NCI-H1105 treated with DMSO at 0.1 percent for 48 hours (cell line): Measurements from ENCODE around the gene RNF166.
A peak's percentile ranks its signal among the peaks of the same experiment; 100 is the strongest.

Experiments used
- DNase-seq: peaks from one replicate; lab custom pipeline; 2025; lab: John Stamatoyannopoulos, UW

The RNF166 gene

DNA sequence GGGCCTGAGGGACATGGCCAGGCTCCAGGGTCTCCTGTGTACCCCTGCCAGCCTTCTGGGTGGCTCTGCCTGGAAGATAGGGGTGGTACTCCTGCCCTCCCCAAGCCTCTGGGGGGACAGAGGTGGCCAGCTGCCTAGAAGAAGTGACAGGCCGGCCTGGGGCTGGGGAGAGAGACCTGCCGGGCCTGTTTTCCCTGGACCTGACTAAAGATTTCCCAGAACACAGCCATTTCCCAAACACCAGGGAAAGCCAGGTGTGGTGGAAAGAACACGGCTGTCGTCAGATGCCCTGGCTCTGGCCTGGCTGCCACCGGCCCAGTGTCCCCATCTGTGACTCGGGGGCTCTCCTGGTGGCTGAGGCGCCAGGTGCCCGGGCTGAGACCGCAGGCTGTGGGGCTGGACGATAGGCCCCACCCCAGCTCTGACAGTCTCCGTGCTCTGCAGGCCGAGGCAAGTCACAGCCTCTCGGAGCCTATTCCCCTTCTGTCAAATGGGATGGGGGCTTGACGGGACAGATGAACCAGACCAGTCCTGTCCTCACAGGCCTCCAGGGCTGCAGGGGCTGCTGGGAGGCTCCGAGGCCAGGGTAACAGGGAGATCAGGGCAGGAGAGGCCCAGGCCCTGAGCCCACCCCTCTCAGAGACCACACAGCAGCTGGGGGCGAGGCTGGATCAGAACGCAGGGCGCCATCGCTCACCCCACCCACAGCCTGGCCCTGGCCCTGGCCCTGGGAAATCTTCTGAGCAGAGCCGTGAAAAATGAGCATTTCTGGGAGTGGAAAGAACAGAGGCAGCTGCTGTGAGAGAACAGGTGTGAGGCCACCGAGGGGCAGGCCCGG lies 33.1 kb upstream of the RNF166 start:
- no peak for DNase-seq

GRCh38 chr16:88738151-88739084 lies 32.2 kb upstream of the RNF166 start:
- no peak for DNase-seq

GRCh38 chr16:88737298-88738150 lies 31.3 kb upstream of the RNF166 start:
- peak; percentile 2 for DNase-seq

DNA sequence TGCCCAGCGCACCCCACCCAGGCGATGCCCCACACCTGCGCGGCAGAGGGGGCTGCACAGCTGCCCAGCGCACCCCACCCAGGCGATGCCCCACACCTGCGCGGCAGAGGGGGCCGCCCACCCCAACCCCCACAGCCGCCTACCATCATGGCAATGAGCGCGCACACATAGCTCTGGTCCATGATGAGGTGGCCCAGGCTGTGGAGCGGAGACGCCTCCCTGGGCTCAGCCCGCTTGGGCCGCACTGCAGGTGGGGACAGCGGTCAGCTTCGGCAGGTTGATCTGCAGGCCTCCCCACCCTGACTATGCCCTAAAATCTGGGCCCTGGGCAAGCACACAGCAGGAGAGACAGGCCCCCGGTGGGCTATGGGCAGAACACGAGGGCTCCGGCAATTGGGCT lies 30.3 kb upstream of the RNF166 start:
- DNase-seq, result no peak

GRCh38 chr16:88736088-88736487 lies 29.9 kb upstream of the RNF166 start:
- no peak for DNase-seq

- no peak for DNase-seq
Measured at GRCh38 chr16:88735616-88736015, 29.4 kb upstream of the RNF166 start.

DNA sequence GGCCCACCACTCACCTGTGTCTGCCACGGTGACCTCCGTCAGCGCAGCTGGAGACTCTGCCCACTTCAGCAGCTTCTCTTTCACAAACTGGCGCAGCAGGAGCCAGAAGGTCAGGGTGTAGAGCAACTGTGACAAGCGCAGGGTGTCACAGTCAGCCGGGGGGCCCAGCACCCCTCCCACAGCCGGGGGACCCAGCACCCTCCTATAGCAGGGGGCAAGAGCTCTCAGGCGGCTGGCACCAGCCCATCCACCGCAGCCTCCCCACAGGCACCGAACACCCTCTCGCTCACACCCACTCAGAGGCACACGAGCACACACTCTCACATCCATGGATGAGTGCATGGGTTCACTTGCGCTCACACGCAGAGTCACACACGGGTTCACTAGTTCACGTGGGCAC lies 28.9 kb upstream of the RNF166 start:
- DNase-seq, result no peak

- DNase-seq, result no peak
Measured at GRCh38 chr16:88734361-88734728, 28.1 kb upstream of the RNF166 start.

DNA sequence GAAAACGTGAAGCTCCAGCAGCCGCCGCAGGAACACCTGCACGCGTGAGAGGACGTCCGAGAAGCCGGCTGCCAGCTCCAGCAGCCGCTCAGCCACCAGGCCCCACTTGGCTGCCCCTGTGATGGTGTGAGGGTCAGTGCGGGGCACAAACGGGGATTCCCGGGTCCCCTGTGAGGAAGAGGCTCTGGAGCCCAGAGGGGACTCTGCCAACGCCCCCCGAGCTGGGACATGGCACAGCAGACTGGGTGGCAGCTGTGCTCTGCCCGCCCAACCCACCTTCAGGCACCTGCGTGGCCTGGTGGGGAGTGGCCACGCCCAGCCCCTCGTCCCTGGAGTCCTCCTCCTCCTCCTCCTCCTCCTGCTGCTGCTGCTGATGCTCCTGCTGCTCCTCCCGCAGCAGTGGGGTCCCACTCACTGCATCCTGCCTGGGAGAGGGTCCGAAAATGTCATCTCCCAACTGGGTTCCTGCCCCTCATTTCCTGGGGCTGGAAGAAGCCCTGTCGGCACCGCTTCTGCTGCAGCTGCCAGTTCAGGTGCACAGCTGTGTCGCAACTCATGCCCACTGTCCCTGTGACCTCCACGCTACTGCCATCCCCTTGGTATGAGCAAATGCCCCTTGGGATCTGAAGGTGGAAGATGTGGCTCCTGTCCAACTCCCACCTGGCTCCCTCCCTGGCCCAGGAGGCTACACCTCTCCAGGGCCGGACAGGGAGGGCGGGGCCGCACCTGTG lies 27.6 kb upstream of the RNF166 start:
- DNase-seq, result no peak

GRCh38 chr16:88732961-88733294 lies 26.7 kb upstream of the RNF166 start:
- DNase-seq, result no peak

GRCh38 chr16:88732172-88732960 lies 26.2 kb upstream of the RNF166 start:
- DNase-seq, result no peak

DNA sequence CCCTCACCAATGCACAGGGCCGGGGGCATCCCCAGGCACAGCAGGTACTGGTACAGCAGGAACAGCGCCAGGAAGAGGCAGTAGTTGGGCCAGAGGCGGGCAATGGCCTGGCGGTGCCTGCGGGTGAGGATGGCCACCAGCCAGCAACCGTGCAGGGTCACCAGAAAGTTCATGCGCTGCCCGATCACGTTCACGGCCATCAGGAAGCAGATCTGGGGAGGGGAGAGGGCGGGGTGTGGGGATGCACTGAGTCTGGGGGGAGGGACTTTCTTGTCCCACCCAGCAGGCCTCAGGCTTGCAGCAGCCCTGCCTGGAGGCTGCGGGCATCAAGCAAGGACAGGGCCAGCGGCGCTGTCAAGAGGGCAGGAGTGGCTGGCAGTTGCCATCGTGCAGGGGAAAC lies 25.5 kb upstream of the RNF166 start:
- DNase-seq, result no peak

DNA sequence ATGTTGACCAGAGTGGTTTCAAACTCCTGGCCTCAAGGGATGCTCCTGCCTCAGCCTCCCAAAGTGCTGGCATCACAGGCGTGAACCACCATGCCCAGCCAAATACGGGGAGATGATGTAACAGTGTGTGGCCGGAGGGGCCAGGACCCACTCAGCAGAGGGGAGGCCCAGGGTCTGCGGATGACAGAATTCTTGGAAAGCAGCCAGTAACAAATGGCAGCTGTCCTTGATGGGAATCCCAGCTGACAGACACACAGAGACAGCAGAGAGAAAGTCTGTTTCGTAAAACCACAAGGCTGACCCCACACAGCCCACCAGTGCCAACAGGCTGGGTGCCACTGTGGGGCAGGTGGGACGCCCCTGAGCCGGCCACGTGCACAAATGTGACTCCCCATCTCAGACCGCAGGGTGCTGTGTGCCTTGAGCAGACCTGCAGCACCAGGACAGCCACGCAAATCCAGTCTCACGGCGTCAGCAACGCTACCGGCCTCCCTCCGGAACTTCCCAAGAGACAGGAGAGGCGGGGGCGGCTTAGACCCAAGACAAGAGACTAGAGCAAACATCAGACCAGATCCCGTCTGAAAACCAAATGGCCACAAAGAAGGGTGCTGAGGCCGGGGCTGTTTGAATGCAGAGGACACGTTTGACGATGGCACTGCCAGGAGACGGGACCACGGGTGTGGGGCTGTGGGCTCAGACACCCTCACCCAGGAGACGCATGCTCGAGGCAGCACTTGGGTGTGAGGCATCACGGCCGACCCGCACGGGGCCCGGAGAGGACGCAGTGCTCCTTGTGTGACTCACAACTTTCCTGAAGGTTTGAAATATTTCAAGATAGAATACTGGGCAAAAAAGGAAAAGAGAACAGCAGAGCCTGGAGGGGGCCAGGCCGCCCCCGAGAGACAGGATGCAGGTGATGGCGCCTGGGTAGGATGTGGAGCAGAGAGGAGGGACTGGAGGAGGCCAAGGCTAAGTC lies 24.7 kb upstream of the RNF166 start:
- DNase-seq, result no peak

DNA sequence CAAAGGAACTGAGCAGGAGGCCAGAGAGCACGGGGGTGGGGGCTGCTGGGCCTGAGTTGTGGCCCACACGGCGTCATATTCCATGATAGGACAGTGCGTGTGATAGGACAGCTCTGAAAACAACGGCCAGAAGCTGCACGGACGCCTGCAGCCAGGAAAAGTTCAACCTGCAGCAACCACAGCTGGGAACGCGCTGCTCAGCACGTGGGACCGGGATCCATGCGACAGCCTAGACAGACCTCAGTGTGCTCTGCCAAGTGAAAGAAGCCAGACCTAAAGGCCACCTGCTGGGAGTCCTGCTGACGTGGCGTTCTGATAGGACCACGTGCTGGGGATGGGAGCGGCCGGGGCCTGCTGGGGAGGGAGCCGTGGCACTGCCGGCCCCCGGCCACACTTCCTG lies 21.7 kb upstream of the RNF166 start:
- no peak for DNase-seq

- DNase-seq, result no peak
Measured at GRCh38 chr16:88726981-88727380, 20.8 kb upstream of the RNF166 start.

DNA sequence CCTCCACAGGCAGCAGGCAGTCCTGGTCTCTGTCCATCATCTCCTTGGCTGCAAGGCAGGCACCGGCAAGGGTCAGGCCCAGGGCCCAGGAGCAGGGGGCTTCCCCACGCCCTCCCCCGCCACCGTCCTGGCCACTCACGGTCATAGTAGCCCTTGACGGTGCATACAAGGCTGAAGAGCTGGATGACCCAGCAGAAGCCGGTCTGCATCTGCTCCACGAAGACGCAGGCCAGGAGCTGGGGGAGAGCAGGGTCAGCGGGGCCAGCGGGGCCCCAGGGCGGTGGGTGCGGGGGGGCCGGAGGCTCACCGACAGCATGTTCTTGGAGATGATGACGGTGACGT lies 20.2 kb upstream of the RNF166 start:
- no peak for DNase-seq

GRCh38 chr16:88725609-88726407 lies 19.6 kb upstream of the RNF166 start:
- no peak for DNase-seq

DNA sequence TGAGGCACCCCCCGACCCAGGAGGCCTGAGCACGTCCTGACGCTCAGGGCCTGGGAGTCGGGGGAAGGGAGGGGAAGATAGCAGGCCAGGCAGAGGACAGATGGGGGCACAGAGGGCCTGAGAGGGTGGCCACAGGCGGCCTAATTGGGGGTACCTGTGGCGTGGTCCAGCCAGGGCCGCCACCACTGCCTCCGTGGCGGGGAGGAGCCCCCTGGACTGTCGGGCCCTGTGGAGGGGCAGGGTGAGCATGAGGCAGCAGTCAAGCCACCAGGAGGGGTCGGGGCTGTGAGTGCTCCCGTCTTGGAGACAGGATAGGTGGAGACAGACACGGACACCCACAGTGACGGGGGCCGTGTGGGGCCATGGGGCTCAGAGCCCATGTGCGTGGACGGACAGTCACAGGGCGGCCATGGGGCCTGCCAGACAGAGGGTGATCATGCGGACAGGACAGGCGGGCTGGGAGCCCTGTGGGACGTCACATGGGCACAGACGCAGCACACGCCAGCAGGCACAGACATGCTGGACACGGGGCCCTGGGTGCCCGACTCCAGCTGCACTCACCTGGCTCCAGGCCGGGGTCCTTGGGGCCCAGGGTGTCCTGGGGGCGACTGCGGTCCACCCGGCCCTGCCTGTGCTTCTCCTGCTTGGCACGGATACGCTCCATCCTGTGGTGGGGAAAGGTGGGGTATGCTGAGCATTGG lies 18.8 kb upstream of the RNF166 start:
- no peak for DNase-seq
